ENCODE results near the gene AGK.

The AGK gene

DNA sequence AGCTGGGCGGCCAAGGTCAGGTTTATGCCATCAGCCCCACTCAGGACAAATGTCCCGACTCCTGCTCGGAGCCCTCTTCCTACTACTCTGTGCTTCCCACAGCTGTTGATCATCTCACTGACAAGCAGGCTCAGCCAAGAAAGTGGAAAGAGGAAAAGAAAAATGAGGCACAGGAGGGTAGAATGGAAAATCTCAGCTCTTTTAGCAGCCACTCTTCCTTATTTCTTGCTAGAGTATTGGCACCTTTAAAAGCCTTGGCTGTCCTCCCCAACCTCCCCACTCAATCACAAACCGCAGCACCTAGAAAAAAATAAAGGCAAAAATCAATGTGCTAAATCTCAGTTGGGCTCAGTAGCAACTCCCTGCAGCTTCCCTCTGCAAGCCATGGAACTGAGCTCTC is 35.3 kb upstream of the AGK start:
- FAIRE-seq (no peak), DNase-seq (ENCODE audit: insufficient read length, low spot score) (no peak)
- TF ChIP-seq, protein P1, sequence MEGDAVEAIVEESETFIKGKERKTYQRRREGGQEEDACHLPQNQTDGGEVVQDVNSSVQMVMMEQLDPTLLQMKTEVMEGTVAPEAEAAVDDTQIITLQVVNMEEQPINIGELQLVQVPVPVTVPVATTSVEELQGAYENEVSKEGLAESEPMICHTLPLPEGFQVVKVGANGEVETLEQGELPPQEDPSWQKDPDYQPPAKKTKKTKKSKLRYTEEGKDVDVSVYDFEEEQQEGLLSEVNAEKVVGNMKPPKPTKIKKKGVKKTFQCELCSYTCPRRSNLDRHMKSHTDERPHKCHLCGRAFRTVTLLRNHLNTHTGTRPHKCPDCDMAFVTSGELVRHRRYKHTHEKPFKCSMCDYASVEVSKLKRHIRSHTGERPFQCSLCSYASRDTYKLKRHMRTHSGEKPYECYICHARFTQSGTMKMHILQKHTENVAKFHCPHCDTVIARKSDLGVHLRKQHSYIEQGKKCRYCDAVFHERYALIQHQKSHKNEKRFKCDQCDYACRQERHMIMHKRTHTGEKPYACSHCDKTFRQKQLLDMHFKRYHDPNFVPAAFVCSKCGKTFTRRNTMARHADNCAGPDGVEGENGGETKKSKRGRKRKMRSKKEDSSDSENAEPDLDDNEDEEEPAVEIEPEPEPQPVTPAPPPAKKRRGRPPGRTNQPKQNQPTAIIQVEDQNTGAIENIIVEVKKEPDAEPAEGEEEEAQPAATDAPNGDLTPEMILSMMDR (IDR thresholded peaks at IDR 0.05; ENCODE audit: insufficient read depth, missing control alignments): no peak

DNA sequence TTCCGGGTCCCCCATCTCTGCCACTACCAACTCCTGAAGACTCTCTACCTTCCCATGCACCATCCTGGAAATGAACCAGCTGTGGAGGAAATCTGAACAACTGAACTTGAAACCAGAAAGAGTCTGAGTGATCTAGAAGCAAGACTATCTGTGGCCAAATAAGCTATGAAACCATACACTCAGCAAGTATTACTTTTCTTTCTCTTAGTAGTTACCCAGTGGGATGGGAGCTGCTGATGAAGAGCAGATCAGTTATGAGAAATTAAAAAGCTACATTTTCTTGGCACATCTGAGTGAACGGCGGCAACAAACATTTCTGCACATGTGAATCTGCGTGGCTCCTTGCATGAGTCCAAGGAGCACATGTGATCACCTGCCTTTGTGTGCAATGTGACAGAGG is 31.6 kb upstream of the AGK start:
- no peak for FAIRE-seq
- DNase-seq (ENCODE audit: insufficient read length, low spot score): no peak
- TF ChIP-seq, protein P1 (IDR thresholded peaks at IDR 0.05; ENCODE audit: insufficient read depth, missing control alignments): no peak

DNA sequence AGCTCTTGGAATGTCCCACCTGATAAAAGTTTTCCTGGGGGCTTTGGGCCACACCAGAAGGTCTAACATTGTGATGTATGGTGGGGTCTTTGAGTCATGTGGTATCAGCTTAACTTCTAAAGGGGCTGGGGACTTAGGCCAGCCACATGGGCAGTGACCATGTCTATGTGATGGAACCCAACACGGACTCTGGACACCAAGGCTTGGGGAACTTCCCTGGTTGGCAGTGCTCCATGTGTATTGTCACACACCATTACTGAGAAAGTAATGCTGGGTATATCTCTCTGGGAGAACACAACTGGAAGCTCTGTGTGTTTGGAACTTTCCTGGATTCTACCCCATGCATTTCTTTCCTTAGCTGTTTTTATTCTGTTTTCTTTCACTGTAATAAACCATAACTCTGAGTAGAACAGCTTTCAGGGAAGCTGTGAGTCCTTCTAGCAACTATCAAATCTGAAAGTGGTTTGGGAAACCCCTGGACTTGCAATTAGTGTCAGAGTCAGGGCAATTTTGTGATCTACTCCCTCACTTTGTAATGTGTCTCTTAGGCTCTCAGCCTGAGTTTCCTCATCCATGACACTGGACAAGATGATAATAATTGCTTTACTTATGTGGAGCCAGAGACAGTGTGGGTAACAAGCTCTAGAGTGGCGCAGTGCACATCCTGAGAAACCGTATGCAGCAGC is 28.4 kb upstream of the AGK start:
- no peak for FAIRE-seq
- DNase-seq (ENCODE audit: insufficient read length, low spot score): no peak
- TF ChIP-seq, protein P1 (IDR thresholded peaks at IDR 0.05; ENCODE audit: insufficient read depth, missing control alignments): no peak

DNA sequence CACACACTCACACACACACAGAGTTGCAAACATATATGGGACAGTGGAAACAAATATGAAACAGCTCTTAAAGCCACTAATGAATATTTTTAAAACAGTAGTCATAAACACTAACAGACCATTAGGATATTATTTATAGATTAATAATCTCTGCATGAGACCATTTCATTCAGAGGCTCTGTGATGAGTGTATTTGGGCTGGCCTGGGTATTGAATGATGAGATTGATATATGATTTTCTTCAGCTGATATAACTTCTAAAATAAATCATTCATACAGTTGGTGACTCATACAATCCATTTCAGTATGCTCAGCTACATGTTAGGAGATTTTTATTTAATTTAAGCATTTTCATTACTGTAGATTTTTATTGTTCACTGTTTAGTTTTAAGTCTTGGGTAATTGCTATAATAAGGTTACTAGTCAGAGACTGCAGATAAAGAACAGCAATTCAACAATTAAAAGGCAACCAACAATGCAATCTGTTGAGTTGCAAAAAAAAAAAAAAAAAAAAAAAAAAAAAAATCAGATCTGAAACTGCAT is 25.2 kb upstream of the AGK start:
- TF ChIP-seq, protein P1 (IDR thresholded peaks at IDR 0.05; ENCODE audit: insufficient read depth, missing control alignments): no peak
- FAIRE-seq (no peak), DNase-seq (ENCODE audit: insufficient read length, low spot score) (no peak)

DNA sequence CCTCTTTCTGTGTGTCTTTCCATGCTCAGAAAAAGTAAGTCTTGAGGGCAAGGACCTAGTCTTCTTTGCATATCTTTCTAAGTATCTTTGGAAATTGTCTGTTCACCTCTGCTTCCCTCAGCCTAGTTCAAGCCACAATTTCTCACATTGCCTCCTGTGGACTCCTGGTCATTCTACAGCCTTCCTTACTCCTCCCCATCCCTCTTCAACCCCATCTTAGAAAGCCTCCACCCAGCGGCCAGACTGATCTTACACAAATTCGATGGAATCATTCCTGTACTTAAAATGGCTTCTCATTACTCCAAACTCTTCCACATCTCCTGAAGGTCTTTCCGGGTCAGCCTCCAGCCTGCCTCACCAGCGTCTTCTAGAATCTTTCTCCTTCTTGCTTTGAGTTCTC is 24.1 kb upstream of the AGK start:
- FAIRE-seq: no peak
- TF ChIP-seq, protein P1 (IDR thresholded peaks at IDR 0.05; ENCODE audit: insufficient read depth, missing control alignments): no peak
- no peak for DNase-seq (ENCODE audit: insufficient read length, low spot score)

DNA sequence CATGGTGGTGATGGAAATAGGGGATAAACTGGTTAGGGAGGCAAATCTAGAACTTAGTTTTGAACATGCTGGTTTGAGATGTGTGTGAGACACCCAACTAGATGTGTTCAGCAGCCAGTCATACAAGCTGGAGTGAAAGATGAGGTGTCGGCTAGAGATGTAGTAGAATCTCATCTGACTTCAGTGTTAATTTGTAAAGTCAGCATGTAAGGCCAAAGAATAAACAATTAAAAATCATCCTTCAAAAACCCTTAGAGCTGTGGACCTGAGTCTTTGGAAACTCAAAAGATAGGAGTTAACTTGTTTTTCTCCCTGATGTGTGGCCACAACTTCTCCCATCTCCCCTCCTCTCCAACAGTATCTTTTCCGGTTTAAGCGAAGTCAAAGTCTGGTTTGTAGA is 22.8 kb upstream of the AGK start:
- TF ChIP-seq, protein P1 (IDR thresholded peaks at IDR 0.05; ENCODE audit: insufficient read depth, missing control alignments): no peak
- no peak for DNase-seq (ENCODE audit: insufficient read length, low spot score)
- FAIRE-seq: no peak
